Astrocyte (in vitro differentiated cells and primary cell): Measurements from ENCODE around the gene ADNP.

Experiments used
- EZH2 ChIP-seq: IDR thresholded peaks from 2 replicates; pipeline ENCODE4 v1.6.1; 2012; ENCODE audit warnings: mild to moderate bottlenecking, low read length, inconsistent platforms; ENCODE audit not compliant: insufficient read depth
- TF ChIP-seq, protein P1 (sequence below): IDR thresholded peaks from 2 replicates; pipeline ENCODE4 v1.5.1; 2011; ENCODE audit warnings: low read depth, mild to moderate bottlenecking, inconsistent platforms, low read length, moderate library complexity; ENCODE audit not compliant: insufficient read depth

DNA sequence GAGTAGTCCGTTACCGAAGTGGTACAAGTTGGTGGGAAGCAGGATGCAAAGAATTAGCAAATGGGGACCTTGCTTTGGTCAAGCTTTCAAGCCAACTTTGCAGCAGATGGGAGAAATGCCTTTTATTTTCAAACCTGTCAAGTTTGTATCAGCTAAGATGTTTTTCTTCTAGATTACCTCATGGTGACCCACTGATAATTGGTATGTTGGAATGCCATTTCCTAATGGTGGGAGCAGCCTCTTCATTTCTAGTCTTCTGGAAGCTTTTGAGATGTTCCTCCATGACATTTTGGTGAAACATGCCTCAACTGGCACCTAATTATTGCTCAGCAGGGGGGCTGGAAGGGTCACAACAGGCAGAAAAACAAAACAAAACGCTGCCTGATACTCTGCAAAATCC, 43.7 kb downstream of the ADNP start:
- TF ChIP-seq, protein P1, sequence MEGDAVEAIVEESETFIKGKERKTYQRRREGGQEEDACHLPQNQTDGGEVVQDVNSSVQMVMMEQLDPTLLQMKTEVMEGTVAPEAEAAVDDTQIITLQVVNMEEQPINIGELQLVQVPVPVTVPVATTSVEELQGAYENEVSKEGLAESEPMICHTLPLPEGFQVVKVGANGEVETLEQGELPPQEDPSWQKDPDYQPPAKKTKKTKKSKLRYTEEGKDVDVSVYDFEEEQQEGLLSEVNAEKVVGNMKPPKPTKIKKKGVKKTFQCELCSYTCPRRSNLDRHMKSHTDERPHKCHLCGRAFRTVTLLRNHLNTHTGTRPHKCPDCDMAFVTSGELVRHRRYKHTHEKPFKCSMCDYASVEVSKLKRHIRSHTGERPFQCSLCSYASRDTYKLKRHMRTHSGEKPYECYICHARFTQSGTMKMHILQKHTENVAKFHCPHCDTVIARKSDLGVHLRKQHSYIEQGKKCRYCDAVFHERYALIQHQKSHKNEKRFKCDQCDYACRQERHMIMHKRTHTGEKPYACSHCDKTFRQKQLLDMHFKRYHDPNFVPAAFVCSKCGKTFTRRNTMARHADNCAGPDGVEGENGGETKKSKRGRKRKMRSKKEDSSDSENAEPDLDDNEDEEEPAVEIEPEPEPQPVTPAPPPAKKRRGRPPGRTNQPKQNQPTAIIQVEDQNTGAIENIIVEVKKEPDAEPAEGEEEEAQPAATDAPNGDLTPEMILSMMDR, result no peak
- no peak for TF ChIP-seq EZH2
